Skeletal muscle satellite cell (primary cell): Measurements from ENCODE around the gene KPNA6.
A peak's percentile ranks its signal among the peaks of the same experiment; 100 is the strongest.

Experiments
- H3K27me3 ChIP-seq: 2 replicates; pipeline ENCODE4 v1.7.0; 2013; ENCODE audit warnings: low read length; ENCODE audit not compliant: control insufficient read depth, insufficient read depth
- H3K36me3 ChIP-seq: 2 replicates; pipeline ENCODE4 v1.7.0; 2013; ENCODE audit warnings: mild to moderate bottlenecking, control low read depth, low read length; ENCODE audit not compliant: insufficient read depth
- H3K4me1 ChIP-seq: 2 replicates; pipeline ENCODE4 v1.7.0; 2013; ENCODE audit warnings: low read length; ENCODE audit not compliant: control insufficient read depth, insufficient read depth
- H3K4me2 ChIP-seq: 2 replicates; pipeline ENCODE4 v1.7.0; 2013; ENCODE audit warnings: mild to moderate bottlenecking, low read length
- H3K4me3 ChIP-seq: 2 replicates; pipeline ENCODE4 v1.7.0; 2013; ENCODE audit warnings: low read length
- H3K9ac ChIP-seq: 2 replicates; pipeline ENCODE4 v1.7.0; 2013; ENCODE audit warnings: mild to moderate bottlenecking, low read depth, low read length, moderate library complexity
- H3K9me3 ChIP-seq: replicated peaks from 2 replicates; pipeline ENCODE4 v1.7.0; 2013; ENCODE audit warnings: mild to moderate bottlenecking, control low read depth, low read length

KPNA6 gene

GRCh38 chr1:32180186-32181060, 72.6 kb downstream of the KPNA6 start:
- peaks cover 24% of the 10 kb centered on the region for H3K36me3 ChIP-seq
- H3K4me1 ChIP-seq = peaks cover 28% of the 10 kb centered on the region
- no peaks in the 10 kb centered on the region for H3K27me3 ChIP-seq
- H3K9ac ChIP-seq = peak overlapping the region; percentile 96
- H3K4me3 ChIP-seq = peak overlapping the region; percentile 76
- no peaks in the 10 kb centered on the region for H3K9me3 ChIP-seq
- H3K4me2 ChIP-seq = peak overlapping the region; percentile 88

GRCh38 chr1:32181065-32181464, 73.2 kb downstream of the KPNA6 start:
- no peaks in the 10 kb centered on the region for H3K27me3 ChIP-seq
- peaks cover 28% of the 10 kb centered on the region for H3K4me1 ChIP-seq
- H3K4me2 ChIP-seq = peak overlapping the region; percentile 88
- peaks cover 28% of the 10 kb centered on the region for H3K36me3 ChIP-seq
- no peaks in the 10 kb centered on the region for H3K9me3 ChIP-seq
- peak overlapping the region; percentile 96 for H3K9ac ChIP-seq
- H3K4me3 ChIP-seq = peak overlapping the region; percentile 76

GRCh38 chr1:32181563-32181962, 73.7 kb downstream of the KPNA6 start:
- H3K4me2 ChIP-seq = peak overlapping the region; percentile 88
- H3K9me3 ChIP-seq = no peaks in the 10 kb centered on the region
- H3K4me1 ChIP-seq = peaks cover 28% of the 10 kb centered on the region
- H3K27me3 ChIP-seq = no peaks in the 10 kb centered on the region
- H3K9ac ChIP-seq = peak overlapping the region; percentile 96
- peaks cover 33% of the 10 kb centered on the region for H3K36me3 ChIP-seq
- peak overlapping the region; percentile 76 for H3K4me3 ChIP-seq

DNA sequence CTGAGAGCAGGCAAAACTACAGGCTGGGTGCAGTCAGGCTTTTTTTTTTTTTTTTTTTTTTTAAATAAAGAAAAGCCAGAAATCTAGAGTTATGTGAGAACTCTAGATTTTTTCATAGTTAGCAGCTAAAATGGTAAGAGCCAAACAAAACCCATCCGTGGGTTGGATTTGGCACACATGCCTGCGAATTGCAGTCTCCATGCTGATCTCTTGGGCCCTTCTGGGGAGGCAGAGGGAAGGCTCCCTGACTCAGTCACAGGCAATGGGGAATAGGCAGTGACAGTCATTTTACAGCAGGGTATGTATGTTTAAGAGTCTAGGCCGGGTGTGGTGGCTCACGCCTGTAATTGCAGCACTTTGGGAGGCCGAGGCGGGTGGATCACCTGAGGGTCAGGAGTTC, 74.2 kb downstream of the KPNA6 start:
- H3K36me3 ChIP-seq = peaks cover 38% of the 10 kb centered on the region

DNA sequence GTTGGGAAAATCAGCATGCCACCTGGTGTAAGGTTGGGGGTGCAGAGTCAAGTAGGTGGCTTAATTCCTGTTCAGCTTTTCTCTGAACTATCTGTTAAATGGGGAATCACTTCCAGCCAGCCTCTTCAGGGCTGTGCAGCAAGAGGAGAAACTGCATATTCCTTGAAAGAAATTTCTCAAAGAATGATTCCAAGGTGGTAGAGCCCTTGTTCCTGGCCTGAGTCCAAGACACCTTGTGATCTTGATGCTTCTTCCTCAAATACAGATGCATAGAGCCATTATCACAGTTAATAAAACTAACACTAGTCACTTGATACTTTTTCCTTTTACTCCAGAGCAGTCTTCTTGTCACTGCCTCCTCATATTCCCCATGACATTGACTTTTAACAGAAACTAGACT, 76.8 kb downstream of the KPNA6 start:
- no peaks in the 10 kb centered on the region for H3K9me3 ChIP-seq
- H3K4me3 ChIP-seq = no peak overlapping the region
- H3K4me2 ChIP-seq = peak overlapping the region; percentile 9
- no peaks in the 10 kb centered on the region for H3K27me3 ChIP-seq
- no peak overlapping the region for H3K9ac ChIP-seq
- H3K36me3 ChIP-seq = peaks cover 63% of the 10 kb centered on the region
- peaks cover 21% of the 10 kb centered on the region for H3K4me1 ChIP-seq

More for the DNA sequence above, 74.2 kb downstream of the KPNA6 start:
- Histone ChIP-seq H3K9me3 (no peaks in the 10 kb centered on the region), H3K4me3 (peak overlapping the region; percentile 76), H3K4me1 (peaks cover 28% of the 10 kb centered on the region), H3K27me3 (no peaks in the 10 kb centered on the region), H3K9ac (peak overlapping the region; percentile 96), H3K4me2 (peak overlapping the region; percentile 88)

- H3K4me1 ChIP-seq = peaks cover 19% of the 10 kb centered on the region
- H3K36me3 ChIP-seq = peaks cover 76% of the 10 kb centered on the region
- H3K9me3 ChIP-seq = no peaks in the 10 kb centered on the region
Measured at GRCh38 chr1:32186077-32186476, 78.2 kb downstream of the KPNA6 start.

DNA sequence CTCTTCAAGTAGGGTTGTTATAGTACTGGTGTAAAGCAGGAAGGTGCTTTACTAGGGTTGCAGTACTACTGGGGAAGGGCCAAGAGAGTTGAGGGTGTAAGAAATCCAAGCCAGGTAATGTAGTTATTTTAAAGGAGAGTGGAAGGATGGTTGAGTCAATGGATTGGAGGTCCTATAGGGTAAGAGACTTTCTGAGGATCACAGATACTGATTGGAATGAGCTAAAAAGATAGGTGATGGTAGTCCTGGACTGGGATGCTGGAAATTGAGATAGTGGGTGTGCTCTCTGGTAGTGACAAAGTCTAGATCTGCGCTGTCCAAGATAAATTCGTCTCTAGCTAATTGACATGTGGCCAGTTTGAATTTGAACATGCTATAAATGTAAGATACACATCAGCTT, 78.6 kb downstream of the KPNA6 start:
- Histone ChIP-seq H3K4me1 (peaks cover 15% of the 10 kb centered on the region), H3K9me3 (no peaks in the 10 kb centered on the region), H3K4me3 (no peak overlapping the region), H3K4me2 (no peak overlapping the region), H3K36me3 (peaks cover 76% of the 10 kb centered on the region), H3K9ac (no peak overlapping the region), H3K27me3 (no peaks in the 10 kb centered on the region)

More at GRCh38 chr1:32186077-32186476, 78.2 kb downstream of the KPNA6 start:
- no peaks in the 10 kb centered on the region for H3K27me3 ChIP-seq
- no peak overlapping the region for H3K4me2 ChIP-seq
- H3K9ac ChIP-seq = no peak overlapping the region
- H3K4me3 ChIP-seq = no peak overlapping the region

GRCh38 chr1:32187850-32188249, 80.0 kb downstream of the KPNA6 start:
- Histone ChIP-seq H3K4me3 (no peak overlapping the region), H3K27me3 (no peaks in the 10 kb centered on the region), H3K9ac (no peak overlapping the region), H3K4me2 (no peak overlapping the region), H3K9me3 (no peaks in the 10 kb centered on the region), H3K36me3 (peaks cover 85% of the 10 kb centered on the region), H3K4me1 (peaks cover 7% of the 10 kb centered on the region)

DNA sequence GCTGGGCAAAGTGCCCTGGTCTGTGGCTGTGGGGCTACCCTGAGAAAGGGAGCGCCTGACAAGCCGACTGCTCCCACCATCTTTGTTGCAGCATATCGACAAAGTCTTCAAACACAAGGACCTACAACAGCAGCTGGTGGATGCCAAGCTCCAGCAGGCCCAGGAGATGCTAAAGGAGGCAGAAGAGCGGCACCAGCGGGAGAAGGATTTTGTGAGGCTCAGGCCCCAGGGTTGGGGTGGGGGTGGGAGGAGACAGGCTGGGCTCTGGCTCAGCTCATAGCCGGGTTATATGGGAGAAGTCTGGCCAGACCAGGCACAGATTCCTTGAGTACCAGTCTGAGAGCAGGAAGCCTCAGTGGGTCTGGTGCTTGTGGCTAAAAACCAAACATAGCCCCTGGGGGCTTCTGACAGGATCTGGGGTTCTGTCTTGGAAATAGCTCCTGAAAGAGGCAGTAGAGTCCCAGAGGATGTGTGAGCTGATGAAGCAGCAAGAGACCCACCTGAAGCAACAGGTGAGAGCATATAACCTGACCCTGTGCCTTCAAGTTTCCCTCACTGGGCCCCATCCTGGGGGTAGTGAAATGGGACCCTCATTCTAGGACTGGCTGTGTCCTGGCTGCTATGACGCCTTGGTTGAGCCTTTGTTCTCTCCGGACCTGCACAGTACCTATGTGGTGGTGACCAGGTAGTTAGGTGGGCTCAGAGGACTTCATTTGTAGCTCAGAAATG, 84.5 kb downstream of the KPNA6 start:
- Histone ChIP-seq H3K27me3 (no peaks in the 10 kb centered on the region), H3K9me3 (no peaks in the 10 kb centered on the region), H3K36me3 (peaks cover 98% of the 10 kb centered on the region), H3K4me3 (no peak overlapping the region), H3K4me1 (peaks cover 12% of the 10 kb centered on the region), H3K4me2 (no peak overlapping the region), H3K9ac (no peak overlapping the region)

DNA sequence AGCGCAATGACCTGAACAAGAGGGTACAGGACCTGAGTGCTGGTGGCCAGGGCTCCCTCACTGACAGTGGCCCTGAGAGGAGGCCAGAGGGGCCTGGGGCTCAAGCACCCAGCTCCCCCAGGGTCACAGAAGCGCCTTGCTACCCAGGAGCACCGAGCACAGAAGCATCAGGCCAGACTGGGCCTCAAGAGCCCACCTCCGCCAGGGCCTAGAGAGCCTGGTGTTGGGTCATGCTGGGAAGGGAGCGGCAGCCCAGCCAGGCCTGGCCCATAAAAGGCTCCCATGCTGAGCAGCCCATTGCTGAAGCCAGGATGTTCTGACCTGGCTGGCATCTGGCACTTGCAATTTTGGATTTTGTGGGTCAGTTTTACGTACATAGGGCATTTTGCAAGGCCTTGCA, 87.1 kb downstream of the KPNA6 start:
- Histone ChIP-seq H3K4me3 (no peak overlapping the region), H3K27me3 (no peaks in the 10 kb centered on the region), H3K4me1 (peaks cover 20% of the 10 kb centered on the region), H3K36me3 (peaks cover 89% of the 10 kb centered on the region), H3K9ac (no peak overlapping the region), H3K4me2 (no peak overlapping the region), H3K9me3 (no peaks in the 10 kb centered on the region)

DNA sequence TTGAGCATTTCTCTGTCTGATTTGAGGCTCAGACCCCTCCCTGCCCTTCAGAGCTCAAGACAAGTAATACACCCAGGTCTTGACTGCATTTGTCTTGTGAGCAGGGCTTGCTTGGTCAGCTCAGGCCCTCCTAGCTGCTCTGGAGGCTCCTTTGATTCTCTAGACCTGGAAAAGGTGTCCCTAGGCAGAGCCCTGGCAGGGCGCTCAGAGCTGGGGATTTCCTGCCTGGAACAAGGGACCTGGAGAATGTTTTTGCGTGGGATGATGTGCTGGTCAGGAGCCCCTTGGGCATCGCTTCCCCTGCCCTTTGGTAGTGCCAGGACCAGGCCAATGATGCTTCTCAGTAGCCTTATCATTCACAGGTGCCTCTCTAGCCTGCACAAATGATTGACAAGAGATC, 87.7 kb downstream of the KPNA6 start:
- H3K9ac ChIP-seq = no peak overlapping the region
- H3K27me3 ChIP-seq = no peaks in the 10 kb centered on the region
- no peak overlapping the region for H3K4me2 ChIP-seq
- peaks cover 84% of the 10 kb centered on the region for H3K36me3 ChIP-seq
- H3K9me3 ChIP-seq = no peaks in the 10 kb centered on the region
- H3K4me3 ChIP-seq = no peak overlapping the region
- peaks cover 25% of the 10 kb centered on the region for H3K4me1 ChIP-seq
